SIG-M5 (cell line): Measurements from ENCODE around the gene CAMK2N2.
"Not testable (repeated sequence)": the region's sequence is repeated elsewhere in the genome, so short reads cannot be mapped to it uniquely, and the experiment has no call there.

Experiments used
- DNase-seq: peaks from one replicate; lab custom pipeline; 2025; lab: John Stamatoyannopoulos, UW

CAMK2N2 gene

GRCh38 chr3:184272269-184272668, 10.9 kb upstream of the CAMK2N2 start:
- DNase-seq = no peak

GRCh38 chr3:184267249-184267648, 5.9 kb upstream of the CAMK2N2 start:
- DNase-seq = not testable (repeated sequence)

GRCh38 chr3:184262764-184263179, 1.4 kb upstream of the CAMK2N2 start:
- DNase-seq = no peak

GRCh38 chr3:184261854-184262763, 756 bp upstream of the CAMK2N2 start:
- DNase-seq = no peak

- DNase-seq = no peak
Observed at GRCh38 chr3:184260724-184261269, 556 bp downstream of the CAMK2N2 start.

- DNase-seq = no peak
Observed at GRCh38 chr3:184259878-184260723, 1.3 kb downstream of the CAMK2N2 start.

DNA sequence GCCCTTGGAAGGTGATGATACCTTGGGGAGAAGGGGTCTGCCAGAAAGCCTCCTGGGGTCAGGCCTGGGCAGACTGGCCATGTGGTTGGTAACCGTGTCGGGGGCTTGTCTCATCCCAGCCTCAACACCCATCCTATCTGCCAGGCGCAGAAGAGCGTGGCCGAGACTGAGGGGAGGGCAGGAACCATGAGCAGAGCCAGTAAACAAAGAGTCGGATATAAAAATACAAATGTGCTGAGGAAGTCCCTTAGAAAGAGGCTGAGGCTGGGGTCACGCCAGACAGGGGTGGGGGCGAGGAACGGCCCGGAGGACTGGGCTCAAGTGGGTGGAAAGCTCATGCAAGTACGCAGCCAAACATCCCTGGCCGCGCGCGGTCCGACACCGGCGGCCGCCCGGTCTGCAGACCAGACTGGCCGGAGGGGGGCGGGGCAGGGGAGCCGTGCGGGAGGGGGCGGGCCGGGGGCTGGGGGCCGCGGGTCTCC, 1.9 kb downstream of the CAMK2N2 start:
- DNase-seq = no peak

GRCh38 chr3:184258926-184259325, 2.4 kb downstream of the CAMK2N2 start:
- DNase-seq = no peak

DNA sequence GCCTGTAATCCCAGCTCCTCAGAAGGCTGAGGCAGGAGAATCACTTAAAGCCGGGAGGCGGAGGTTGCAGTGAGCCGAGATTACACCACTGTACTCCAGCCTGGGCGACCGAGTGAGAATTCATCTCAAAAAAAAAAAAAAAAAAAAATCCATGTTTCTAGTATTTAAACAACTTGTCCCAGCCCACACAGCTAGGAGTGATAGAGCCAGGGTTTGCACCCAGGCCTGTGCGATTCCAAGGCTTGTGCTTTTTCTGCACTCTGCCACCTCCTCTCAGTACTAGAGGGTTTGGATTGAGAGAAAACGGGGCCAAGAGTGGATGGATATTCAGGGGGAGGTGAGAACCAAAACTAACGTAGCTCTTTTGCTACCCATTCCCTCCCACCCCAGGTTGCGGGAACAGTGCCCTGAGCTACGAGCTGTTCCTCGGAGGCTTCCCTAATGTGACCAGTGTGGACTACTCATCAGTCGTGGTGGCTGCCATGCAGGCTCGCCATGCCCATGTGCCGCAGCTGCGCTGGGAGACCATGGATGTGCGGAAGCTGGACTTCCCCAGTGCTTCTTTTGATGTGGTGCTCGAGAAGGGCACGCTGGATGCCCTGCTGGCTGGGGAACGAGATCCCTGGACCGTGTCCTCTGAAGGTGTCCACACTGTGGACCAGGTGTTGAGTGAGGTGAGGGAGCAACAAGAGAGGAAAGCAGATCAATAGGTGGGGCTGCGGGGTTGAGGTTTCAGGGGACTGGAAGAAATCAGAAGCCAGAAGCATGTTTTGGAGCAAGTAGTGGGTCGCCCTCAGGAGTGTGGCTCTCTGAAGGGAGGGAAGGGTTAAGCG, 4.1 kb downstream of the CAMK2N2 start:
- DNase-seq = no peak

GRCh38 chr3:184255291-184256039, 5.9 kb downstream of the CAMK2N2 start:
- DNase-seq = no peak

- peak; percentile 59 for DNase-seq
Observed at GRCh38 chr3:184250167-184250828, 11.1 kb downstream of the CAMK2N2 start.

DNA sequence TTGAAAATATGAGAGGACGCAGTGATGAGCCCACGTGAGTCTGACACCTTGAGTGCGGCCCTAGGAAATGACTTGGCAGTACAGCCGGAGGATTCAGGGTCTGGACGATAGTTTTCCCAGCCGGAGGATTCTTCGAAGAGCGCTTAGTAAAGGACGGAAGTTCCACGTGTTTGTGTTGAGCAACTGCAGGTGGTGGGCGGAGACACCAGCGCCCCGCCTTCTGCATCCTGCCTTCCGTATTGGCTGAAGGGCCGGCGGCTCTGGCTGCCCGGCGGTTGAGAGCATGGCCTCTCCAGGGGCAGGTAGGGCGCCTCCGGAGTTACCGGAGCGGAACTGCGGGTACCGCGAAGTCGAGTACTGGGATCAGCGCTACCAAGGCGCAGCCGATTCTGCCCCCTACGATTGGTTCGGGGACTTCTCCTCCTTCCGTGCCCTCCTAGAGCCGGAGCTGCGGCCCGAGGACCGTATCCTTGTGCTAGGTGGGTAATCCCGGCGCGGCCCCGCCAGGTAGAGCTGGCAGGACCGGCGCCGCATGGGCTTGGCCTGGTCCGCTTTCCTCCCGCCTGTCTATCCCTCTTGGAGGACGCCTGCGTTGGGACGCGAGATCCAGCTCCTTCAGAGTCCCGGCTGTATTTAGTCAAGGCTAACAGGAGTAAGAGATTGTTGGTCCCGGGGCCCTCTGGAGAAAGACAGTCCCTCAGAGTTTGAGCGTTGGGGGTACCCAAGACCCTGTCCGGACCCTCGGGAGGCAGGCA, 11.8 kb downstream of the CAMK2N2 start, which contains the start of gene EEF1AKMT4:
TSS of gene EEF1AKMT4 (plus strand) at position 261 of the 755 bp plus-strand sequence. CDS start at position 284, 23 bp downstream.
- peak; percentile 97 for DNase-seq

DNA sequence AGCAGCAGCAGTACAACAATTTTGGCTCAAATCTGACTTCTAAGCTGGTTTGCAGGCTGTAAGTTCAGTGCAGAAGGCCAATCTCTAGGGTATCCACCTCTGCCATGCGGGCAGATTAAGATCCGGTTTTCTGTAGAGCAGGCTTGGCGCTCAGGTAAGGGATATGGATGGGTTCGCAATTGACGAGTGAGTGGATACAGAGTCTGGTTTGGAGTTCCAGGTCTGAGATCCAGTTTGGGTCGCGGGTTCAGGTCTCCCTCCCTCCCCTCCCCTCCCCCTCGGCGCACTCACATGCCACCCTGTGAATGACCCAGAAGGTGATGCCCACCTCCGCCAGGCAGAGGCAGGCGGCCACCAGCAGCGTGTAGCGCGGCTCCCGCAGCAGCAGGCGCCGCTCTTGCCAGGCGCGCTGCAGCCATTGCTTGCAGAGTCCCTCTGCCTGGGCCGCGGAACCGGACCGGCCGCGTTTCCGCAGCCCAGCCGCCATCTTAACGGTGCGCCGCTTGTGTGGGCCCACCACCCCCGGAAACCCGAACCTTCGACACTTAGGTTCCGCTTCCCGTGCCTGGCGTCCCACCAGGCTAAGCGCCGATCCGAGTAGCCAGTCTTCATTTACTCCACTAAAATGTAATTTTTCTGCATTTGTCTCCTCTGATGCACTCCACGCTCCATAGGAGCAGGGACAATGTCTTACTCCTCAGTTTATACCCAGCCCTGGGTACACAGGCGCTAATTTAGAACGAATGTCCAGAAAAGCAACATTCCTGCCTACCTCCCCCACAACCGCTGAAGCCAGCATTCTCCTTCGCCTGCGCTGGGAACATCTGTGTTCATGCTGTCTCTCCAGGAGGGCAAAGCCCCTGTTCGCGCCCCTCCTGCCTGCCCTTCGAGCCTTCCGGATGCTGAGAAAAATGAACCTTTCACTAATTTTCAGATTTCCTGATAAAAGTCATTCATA, 12.6 kb downstream of the CAMK2N2 start, which contains the start of gene ALG3:
TSS of gene ALG3 (minus strand) at position 509 of the 958 bp plus-strand sequence. CDS start at position 487, 22 bp downstream.
- DNase-seq = no peak

DNA sequence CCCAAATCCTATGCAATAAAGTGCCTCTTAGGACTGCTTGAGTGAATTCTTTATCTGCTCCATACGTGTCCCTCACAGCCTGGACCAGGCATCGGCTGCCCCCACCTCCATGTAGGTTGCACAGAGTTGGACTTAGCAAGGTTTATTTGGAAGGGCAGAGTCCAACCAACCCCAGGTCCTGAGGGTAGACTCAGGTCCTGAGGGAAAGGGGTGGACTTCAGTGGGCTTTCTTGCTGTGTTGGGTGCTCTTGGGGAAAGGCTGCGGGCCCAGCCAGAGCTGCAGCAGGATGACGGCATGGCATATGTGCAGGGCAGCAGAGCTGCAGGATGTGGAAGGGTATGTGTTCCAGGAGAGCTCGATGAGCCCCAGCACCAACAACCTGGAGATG, 19.1 kb downstream of the CAMK2N2 start:
- no peak for DNase-seq

GRCh38 chr3:184241447-184242296, 19.7 kb downstream of the CAMK2N2 start:
- DNase-seq = no peak

DNA sequence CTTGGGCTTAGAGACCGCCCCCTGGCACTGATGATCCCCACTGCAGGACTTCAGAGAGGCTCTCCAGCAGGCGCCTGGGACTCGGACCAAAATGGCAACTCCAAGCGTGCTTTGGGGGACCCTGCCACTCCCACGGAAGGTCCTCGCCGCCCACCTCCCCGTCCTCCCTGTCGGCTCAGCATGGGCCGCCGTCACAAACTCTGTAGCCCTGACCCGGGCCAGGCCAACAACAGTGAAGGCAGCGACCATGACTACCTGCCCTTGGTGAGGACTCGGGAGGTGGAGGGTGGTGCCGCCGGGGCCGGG, 20.3 kb downstream of the CAMK2N2 start:
- no peak for DNase-seq
